Peyer's patch (tissue), 4 donors: ENCODE measurements around the gene KIR3DL3.
"Not testable (repeated sequence)": the region's sequence is repeated elsewhere in the genome, so short reads cannot be mapped to it uniquely, and the experiment has no call there.

Source experiments
- POLR2A ChIP-seq, 2 donors: fragments of 450-650 bp; IDR thresholded peaks; one replicate each; pipeline ENCODE4 v1.5.1; 2017; ENCODE audit warnings: antibody characterized with exemption in 2 of 2, mild to moderate bottlenecking in 2 of 2, moderate library complexity in 2 of 2
- TF ChIP-seq, protein P1 (sequence below), 6 experiments: fragments of 450-650 bp in 4 of 6; fragments of 200-600 bp in 2 of 6; sonication (generic) in 1 of 6; IDR thresholded peaks; one replicate each; pipeline ENCODE4 v1.5.1; 2017 to 2019; ENCODE audit warnings: antibody characterized with exemption in 6 of 6, mild to moderate bottlenecking in 3 of 6, moderate library complexity in 1 of 6

DNA sequence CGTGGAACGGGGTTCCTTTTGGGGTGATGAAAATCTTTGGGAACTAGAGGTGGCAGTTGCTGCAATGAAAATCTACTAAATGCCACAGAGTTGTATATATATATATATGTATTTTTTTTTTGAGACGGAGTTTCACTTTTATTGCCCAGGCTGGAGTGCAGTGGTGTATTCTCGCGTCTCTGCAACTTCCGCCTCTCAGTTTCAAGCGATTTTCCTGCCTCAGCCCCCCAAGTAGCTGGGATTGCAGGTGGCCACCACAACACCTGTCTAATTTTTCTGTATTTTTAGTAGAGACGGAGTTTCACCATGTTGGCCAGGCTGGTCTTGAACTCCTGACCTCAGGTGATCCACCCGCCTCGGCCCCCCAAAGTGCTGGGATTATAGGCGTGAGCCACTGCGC lies 42.6 kb upstream of the KIR3DL3 start:
- TF ChIP-seq, protein P1, sequence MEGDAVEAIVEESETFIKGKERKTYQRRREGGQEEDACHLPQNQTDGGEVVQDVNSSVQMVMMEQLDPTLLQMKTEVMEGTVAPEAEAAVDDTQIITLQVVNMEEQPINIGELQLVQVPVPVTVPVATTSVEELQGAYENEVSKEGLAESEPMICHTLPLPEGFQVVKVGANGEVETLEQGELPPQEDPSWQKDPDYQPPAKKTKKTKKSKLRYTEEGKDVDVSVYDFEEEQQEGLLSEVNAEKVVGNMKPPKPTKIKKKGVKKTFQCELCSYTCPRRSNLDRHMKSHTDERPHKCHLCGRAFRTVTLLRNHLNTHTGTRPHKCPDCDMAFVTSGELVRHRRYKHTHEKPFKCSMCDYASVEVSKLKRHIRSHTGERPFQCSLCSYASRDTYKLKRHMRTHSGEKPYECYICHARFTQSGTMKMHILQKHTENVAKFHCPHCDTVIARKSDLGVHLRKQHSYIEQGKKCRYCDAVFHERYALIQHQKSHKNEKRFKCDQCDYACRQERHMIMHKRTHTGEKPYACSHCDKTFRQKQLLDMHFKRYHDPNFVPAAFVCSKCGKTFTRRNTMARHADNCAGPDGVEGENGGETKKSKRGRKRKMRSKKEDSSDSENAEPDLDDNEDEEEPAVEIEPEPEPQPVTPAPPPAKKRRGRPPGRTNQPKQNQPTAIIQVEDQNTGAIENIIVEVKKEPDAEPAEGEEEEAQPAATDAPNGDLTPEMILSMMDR (IDR thresholded peaks at IDR 0.05): not testable (repeated sequence)
- TF ChIP-seq POLR2A (IDR thresholded peaks at IDR 0.05): not testable (repeated sequence)
